AG04449 (cell line): Measurements from ENCODE around the gene PALM.

Source experiments
- CTCF ChIA-PET: fragments of 350-600 bp; formaldehyde crosslinking; extraction: SDS; loops from one replicate; lab custom pipeline; 2021; ENCODE audit warnings: antibody characterized with exemption; lab: Yijun Ruan, JAX
- POLR2A ChIA-PET: fragments of 400-600, 350-600 bp; formaldehyde crosslinking; extraction: SDS; loops from one replicate; lab custom pipeline; 2020; ENCODE audit warnings: antibody characterized with exemption, inconsistent platforms; lab: Yijun Ruan, JAX
- DNase-seq: peaks from one replicate; pipeline ENCODE4 v3.0.0-alpha.2; 2010; ENCODE audit warnings: low read depth, low spot score
- H3K4me3 ChIP-seq: 2 replicates; pipeline ENCODE4 v1.5.1; 2011; ENCODE audit warnings: low read depth, mild to moderate bottlenecking, control low read depth, low read length
- CTCF ChIP-seq: IDR thresholded peaks from one replicate; pipeline ENCODE4 v1.5.1; 2011; ENCODE audit warnings: mild to moderate bottlenecking, moderate library complexity, low read length, control low read depth, inconsistent platforms; ENCODE audit not compliant: insufficient read depth; ENCODE audit errors: missing control alignments

Gene PALM

GRCh38 chr19:710767-711166, 2.0 kb downstream of the PALM start:
- DNase-seq, result no peak
- ChIA-PET POLR2A (no interaction called here), CTCF (interaction anchor here (1.0 to 1.9 kb wide), 2 partner anchors 27 to 126 kb away, joined by 4 read pairs; no protein-coding TSS in a partner anchor)
- no peak overlapping the region for H3K4me3 ChIP-seq
- TF ChIP-seq CTCF, result no peak

GRCh38 chr19:711254-711653, 2.5 kb downstream of the PALM start:
- POLR2A ChIA-PET, result no interaction called here
- no peak overlapping the region for H3K4me3 ChIP-seq
- CTCF ChIA-PET, result interaction anchor here (1.9 kb wide), 1 partner anchor 26 kb away, joined by 4 read pairs; no protein-coding TSS in a partner anchor
- no peak for TF ChIP-seq CTCF
- no peak for DNase-seq

- no peak overlapping the region for H3K4me3 ChIP-seq
- POLR2A ChIA-PET, result no interaction called here
- no peak for DNase-seq
- TF ChIP-seq CTCF, result no peak
- CTCF ChIA-PET, result no interaction called here
These were observed 6.6 kb downstream of the PALM start for GRCh38 chr19:715347-715746.

GRCh38 chr19:718251-718951, 9.7 kb downstream of the PALM start:
- ChIA-PET CTCF (no interaction called here), POLR2A (no interaction called here)
- no peak overlapping the region for H3K4me3 ChIP-seq
- DNase-seq, result no peak
- no peak for TF ChIP-seq CTCF

GRCh38 chr19:718991-719512, 10.3 kb downstream of the PALM start:
- ChIA-PET POLR2A (no interaction called here), CTCF (interaction anchor here (0.7 kb wide), 1 partner anchor 15 kb away, joined by 3 read pairs; no protein-coding TSS in a partner anchor)
- H3K4me3 ChIP-seq, result no peak overlapping the region
- DNase-seq, result no peak
- TF ChIP-seq CTCF, result no peak

- DNase-seq, result no peak
- H3K4me3 ChIP-seq, result no peak overlapping the region
- CTCF ChIA-PET, result no interaction called here
- POLR2A ChIA-PET, result no interaction called here
- no peak for TF ChIP-seq CTCF
These were observed 11.1 kb downstream of the PALM start for GRCh38 chr19:719636-720344.
